Chondrocyte (in vitro differentiated cells): Measurements from ENCODE around the gene CLIC6. TPM values are rescaled to one million over a fixed set of nuclear protein-coding genes. Genes with fewer than 3 reads are reported as not detected.

Experiments used
- DNase-seq: peaks from one replicate; pipeline ENCODE4 v3.0.0; 2021; ENCODE audit warnings: mixed read lengths, low spot score
- H3K27ac Mint-ChIP-seq: one replicate; pipeline ENCODE4 v1.8.0; 2021; ENCODE audit warnings: mild to moderate bottlenecking, moderate library complexity, mixed read lengths; ENCODE audit not compliant: unreplicated experiment
- H3K27me3 Mint-ChIP-seq: 2 replicates; pipeline ENCODE4 v1.8.0; 2021; ENCODE audit warnings: low read depth, mixed read lengths
- H3K36me3 Mint-ChIP-seq: 2 replicates; pipeline ENCODE4 v1.8.0; 2021; ENCODE audit warnings: low read depth, mixed read lengths
- H3K4me1 Mint-ChIP-seq: 2 replicates; pipeline ENCODE4 v1.8.0; 2021; ENCODE audit warnings: low read depth, mild to moderate bottlenecking, mixed read lengths
- H3K4me3 Mint-ChIP-seq: one replicate; pipeline ENCODE4 v1.8.0; 2021; ENCODE audit warnings: mild to moderate bottlenecking, moderate library complexity, mixed read lengths; ENCODE audit not compliant: unreplicated experiment
- H3K9me3 Mint-ChIP-seq: 2 replicates; pipeline ENCODE4 v1.8.0; 2021; ENCODE audit warnings: low read depth, mixed read lengths
- total RNA-seq: library from RNA; stranded (reverse); gene quantifications from 3 replicates; pipeline ENCODE4 v1.2.1, GENCODE V29; 2021
- TF ChIP-seq, protein P1 (sequence below): fragments of 200-600 bp; sonication (generic); IDR thresholded peaks from 2 replicates; pipeline ENCODE4 v1.5.0; 2021; ENCODE audit warnings: antibody characterized with exemption, mild to moderate bottlenecking, moderate library complexity

Gene CLIC6
- total RNA-seq, 1 donor from 2014 or later = 0.17 TPM

DNA sequence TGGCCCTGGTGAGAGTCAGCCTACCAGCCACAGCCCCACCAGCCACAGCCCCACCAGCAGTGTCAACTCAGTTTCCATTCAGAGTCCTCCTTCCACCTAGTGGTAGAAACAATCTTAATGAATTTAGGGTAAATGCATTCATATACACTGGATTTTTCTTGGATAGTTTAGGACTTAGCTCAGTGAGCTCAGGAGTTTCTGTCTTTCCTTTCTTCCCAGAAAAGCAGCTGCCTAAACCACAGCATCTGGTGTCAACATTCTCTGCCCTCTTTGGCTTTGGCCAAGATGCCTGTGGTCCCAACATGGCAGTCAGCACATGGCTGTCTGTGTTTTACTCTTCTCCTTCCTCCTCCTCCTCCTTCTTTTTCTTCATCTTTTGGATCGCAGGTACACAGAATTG is 94.0 kb downstream of the CLIC6 start:
- Mint-ChIP-seq H3K4me1 (no peaks in the 10 kb centered on the region), H3K36me3 (no peaks in the 10 kb centered on the region), H3K4me3 (no peak overlapping the region), H3K9me3 (no peaks in the 10 kb centered on the region), H3K27ac (peak overlapping the region; percentile 17), H3K27me3 (no peaks in the 10 kb centered on the region)
- DNase-seq = no peak
- TF ChIP-seq, protein P1, sequence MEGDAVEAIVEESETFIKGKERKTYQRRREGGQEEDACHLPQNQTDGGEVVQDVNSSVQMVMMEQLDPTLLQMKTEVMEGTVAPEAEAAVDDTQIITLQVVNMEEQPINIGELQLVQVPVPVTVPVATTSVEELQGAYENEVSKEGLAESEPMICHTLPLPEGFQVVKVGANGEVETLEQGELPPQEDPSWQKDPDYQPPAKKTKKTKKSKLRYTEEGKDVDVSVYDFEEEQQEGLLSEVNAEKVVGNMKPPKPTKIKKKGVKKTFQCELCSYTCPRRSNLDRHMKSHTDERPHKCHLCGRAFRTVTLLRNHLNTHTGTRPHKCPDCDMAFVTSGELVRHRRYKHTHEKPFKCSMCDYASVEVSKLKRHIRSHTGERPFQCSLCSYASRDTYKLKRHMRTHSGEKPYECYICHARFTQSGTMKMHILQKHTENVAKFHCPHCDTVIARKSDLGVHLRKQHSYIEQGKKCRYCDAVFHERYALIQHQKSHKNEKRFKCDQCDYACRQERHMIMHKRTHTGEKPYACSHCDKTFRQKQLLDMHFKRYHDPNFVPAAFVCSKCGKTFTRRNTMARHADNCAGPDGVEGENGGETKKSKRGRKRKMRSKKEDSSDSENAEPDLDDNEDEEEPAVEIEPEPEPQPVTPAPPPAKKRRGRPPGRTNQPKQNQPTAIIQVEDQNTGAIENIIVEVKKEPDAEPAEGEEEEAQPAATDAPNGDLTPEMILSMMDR = peak; percentile 39

DNA sequence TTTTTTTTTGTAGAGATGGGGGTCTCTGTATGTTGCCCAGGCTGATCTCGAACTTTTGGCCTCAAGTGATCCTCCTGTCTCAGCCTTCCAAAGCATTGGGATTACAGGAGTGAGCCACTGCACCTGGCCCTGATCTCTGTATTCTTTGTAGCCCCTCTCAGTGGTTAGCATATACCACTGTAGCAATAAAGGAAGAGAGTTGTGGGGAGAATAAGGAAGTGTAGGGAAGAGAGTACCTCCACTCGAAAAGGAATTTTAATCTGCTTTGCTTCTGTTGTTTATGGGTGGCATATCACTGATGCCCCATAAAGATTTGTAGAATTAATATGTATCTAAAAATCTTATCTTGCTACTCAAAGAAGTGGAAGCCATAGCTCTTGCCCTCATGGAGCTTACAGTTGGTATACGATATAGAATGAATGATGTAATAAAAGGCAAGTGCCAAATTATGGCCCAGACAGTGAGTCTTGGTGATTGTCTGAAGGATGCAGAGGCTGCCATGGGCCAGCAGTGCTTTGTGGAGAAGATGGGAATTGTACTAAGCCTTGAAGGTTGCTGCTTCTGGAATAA is 96.0 kb downstream of the CLIC6 start:
- TF ChIP-seq, protein P1 = no peak
- H3K9me3 Mint-ChIP-seq = no peaks in the 10 kb centered on the region
- H3K36me3 Mint-ChIP-seq = no peaks in the 10 kb centered on the region
- DNase-seq = no peak
- no peak overlapping the region for H3K4me3 Mint-ChIP-seq
- H3K4me1 Mint-ChIP-seq = no peaks in the 10 kb centered on the region
- H3K27me3 Mint-ChIP-seq = no peaks in the 10 kb centered on the region
- H3K27ac Mint-ChIP-seq = no peak overlapping the region

DNA sequence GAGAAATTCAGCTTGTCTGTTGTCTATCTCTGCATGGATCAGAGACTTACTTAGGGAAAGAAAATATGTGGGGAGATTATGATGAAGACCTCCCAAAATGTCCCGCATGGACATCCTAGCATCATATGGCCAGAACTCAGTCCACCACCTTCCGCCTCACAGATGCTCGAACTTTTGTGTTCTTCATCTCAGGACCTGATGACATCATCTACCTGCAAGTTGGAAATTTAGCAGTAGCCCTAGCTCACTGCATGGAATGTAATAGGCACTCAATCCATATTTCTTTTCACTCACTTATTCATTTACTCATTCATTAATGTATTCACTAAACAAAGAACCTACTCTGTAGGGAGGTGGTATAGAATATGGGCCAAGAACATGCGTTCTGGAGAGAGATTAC is 96.8 kb downstream of the CLIC6 start:
- no peaks in the 10 kb centered on the region for H3K4me1 Mint-ChIP-seq
- no peaks in the 10 kb centered on the region for H3K27me3 Mint-ChIP-seq
- H3K9me3 Mint-ChIP-seq = no peaks in the 10 kb centered on the region

DNA sequence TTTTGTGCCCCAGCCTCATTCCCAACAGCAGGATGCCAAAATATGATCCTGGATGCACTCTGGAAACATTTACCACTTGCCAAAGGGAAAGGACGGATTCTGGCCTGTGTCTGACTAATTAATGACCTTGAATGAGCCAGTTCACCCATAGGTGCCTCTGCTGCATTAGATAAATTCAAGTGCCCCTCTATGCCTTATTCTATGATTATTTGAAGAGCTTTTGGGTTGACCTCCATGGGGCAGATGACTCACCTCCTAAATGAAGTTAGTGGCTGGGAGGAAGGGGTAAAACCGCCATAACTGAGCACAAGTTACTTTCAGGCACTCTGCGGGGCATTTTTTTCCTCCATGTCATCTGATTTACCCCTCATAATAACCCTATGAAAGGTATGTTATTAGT is 98.1 kb downstream of the CLIC6 start:
- H3K4me1 Mint-ChIP-seq = peaks cover 9% of the 10 kb centered on the region

More for the DNA sequence above, 96.8 kb downstream of the CLIC6 start:
- H3K4me3 Mint-ChIP-seq = no peak overlapping the region
- no peak for DNase-seq
- no peak overlapping the region for H3K27ac Mint-ChIP-seq
- TF ChIP-seq, protein P1 = no peak
- no peaks in the 10 kb centered on the region for H3K36me3 Mint-ChIP-seq

More for the DNA sequence above, 98.1 kb downstream of the CLIC6 start:
- H3K27me3 Mint-ChIP-seq = no peaks in the 10 kb centered on the region
- TF ChIP-seq, protein P1 = no peak
- H3K36me3 Mint-ChIP-seq = no peaks in the 10 kb centered on the region
- no peaks in the 10 kb centered on the region for H3K9me3 Mint-ChIP-seq
- no peak overlapping the region for H3K27ac Mint-ChIP-seq
- H3K4me3 Mint-ChIP-seq = no peak overlapping the region
- DNase-seq = no peak

Other genes with a start within 250 kb of the CLIC6 start
- gene SMIM34, start 245.0 kb upstream of the CLIC6 start, total RNA-seq = not detected in 3 replicates
- gene KCNE1, start 156.8 kb upstream of the CLIC6 start, total RNA-seq = 0.32 to 0.70 TPM (median 0.38 TPM) in 3 replicates
- 41.4 to 84.5 TPM (median 80.9 TPM) in 3 replicates for gene RCAN1, start 53.9 kb upstream of the CLIC6 start, total RNA-seq